ENCODE measurements around the gene NEO1.

DNA sequence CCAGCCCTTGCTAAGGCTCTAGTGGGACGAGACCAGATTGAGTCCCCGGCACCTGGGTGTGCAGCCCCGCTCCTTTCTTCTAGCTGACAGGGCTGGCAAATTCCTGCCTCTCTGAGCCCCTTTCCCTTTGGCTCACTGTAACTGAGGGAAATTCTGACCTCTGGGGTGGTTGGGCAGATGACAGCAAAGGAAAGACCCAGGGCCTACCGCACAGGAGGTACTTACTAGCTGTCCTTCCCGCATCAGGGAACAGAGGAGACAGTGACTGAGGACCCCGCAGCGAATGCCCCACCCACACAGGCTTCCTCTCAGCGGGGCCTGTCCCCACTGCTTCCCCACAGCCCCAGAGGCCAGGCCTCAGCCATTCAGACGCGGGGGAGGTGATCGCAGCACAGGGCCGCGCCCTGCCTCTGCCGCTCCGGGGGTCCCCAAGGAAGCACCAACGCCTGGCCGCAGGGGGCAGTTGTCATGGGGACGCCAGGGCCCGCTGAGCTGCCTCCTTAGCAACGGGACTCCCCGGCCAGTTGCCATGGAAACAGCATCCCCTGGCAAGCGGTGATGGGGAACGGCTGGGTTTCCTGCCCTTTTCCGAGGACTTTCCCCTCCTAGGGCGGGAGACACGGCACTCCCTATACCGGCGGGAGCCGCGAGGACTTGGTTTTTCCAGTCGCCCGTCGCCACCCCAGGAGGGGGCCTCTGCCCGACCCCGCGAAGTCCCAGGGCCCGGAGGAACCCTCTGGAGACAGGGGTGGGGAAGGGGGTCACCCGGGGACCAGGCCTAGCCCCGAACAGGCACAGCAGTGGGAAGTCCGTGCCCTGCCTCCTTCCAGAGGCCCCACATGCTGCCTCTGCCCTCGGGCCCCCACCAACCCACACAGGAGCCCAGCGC, 266.4 kb downstream of the NEO1 start:
- TF ChIP-seq CTCF (IDR thresholded peaks at IDR 0.05) = no peak
- no peak for TF ChIP-seq POLR2AphosphoS5 (IDR thresholded peaks at IDR 0.05)
- TF ChIP-seq POLR2A (IDR thresholded peaks at IDR 0.05) = no peak
